ENCODE results near the gene IL3. TPM values are rescaled to one million over a fixed set of nuclear protein-coding genes. Genes with fewer than 3 reads are reported as not detected.

Gene IL3
- total RNA-seq, 4 donors from 2014 or later, result not detected

DNA sequence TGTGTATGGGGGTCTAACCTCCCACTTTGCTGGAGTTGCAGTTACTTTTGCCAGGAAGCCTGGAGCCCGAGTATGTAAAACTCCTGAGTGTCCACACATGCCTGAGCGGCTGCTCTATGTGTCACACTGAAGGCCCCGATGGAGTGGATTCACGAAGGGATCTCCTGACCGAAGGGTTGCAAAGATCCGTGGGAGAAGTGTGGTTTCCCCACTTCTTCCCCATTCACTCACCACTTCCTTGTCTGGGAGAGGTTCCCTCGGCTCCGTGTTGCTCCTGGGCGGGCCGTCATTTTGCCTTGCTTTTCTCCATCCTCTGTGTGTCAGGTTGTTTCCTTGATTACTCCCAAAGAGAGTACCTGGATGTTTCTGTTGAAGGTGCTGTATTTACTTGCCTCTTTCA, 16.2 kb upstream of the IL3 start:
- H3K4me1 ChIP-seq, result no peaks in the 10 kb centered on the region
- no peak overlapping the region for H3K27ac ChIP-seq
- no peak for DNase-seq
- H3K4me3 ChIP-seq, result no peak overlapping the region
- H3K9me3 ChIP-seq, result no peaks in the 10 kb centered on the region
- no peak for TF ChIP-seq POLR2A (IDR thresholded peaks at IDR 0.05)
- TF ChIP-seq, protein P1, sequence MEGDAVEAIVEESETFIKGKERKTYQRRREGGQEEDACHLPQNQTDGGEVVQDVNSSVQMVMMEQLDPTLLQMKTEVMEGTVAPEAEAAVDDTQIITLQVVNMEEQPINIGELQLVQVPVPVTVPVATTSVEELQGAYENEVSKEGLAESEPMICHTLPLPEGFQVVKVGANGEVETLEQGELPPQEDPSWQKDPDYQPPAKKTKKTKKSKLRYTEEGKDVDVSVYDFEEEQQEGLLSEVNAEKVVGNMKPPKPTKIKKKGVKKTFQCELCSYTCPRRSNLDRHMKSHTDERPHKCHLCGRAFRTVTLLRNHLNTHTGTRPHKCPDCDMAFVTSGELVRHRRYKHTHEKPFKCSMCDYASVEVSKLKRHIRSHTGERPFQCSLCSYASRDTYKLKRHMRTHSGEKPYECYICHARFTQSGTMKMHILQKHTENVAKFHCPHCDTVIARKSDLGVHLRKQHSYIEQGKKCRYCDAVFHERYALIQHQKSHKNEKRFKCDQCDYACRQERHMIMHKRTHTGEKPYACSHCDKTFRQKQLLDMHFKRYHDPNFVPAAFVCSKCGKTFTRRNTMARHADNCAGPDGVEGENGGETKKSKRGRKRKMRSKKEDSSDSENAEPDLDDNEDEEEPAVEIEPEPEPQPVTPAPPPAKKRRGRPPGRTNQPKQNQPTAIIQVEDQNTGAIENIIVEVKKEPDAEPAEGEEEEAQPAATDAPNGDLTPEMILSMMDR (IDR thresholded peaks at IDR 0.05), result no peak
- H3K36me3 ChIP-seq, result no peaks in the 10 kb centered on the region
- 73 to 79% methylated on average over 7 to 8 of the region's 10 CpGs for WGBS, 2 donors
- peaks cover 0 to 21% (median 0%) of the 10 kb centered on the region in 4 donors for H3K27me3 ChIP-seq
- intact Hi-C loops (cut with DNase I), result no loop called here

DNA sequence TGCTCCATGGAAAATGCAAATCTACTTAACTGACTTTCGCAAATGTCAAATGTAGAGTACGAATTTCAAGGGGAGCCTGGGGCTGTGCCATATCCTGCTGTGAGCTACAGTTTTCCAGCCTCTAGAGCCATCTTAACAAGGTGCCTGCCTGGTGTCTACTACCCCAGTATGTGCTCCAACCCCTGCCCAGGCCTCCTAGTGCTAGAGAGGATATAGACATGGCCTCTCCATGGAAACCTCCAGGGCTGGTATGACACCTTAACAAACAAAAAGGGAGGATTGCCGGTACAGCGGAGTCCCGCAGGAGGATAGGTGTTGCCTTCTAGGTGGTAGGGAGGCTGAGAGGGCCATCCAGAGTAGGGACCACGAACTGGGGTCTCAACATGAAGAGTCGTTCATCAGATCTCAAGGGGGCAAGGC, 13.6 kb upstream of the IL3 start:
- TF ChIP-seq, protein P1 (IDR thresholded peaks at IDR 0.05), result no peak
- no peak for TF ChIP-seq POLR2A (IDR thresholded peaks at IDR 0.05)
- 69 to 70% methylated on average over 6 of the region's 7 CpGs for WGBS, 2 donors

DNA sequence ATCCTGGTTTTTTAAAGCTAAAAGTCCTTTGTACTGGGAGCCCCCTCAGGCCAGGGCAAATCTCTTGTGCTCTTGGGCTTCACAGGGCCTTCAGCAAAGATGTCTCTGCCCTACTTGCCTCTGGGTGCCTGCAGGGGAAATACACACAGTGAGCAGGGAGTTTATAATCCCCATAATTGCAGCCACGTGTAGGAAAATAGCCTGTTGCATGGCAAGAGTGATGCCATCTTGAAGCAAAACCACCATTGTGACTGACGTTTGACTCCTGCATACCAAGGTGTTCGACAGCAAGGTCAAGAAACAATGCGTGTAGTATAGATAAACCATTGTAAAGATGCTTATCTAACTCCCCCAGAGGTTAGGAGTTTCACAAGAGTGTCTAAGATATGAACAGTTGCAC, 11.4 kb upstream of the IL3 start:
- no peaks in the 10 kb centered on the region for H3K4me1 ChIP-seq
- no peak overlapping the region for H3K4me3 ChIP-seq
- H3K27ac ChIP-seq, result no peak overlapping the region
- 54 to 76% methylated on average over 4 of the region's 4 CpGs for WGBS, 2 donors
- H3K9me3 ChIP-seq, result no peaks in the 10 kb centered on the region
- intact Hi-C loops (cut with DNase I), result no loop called here
- peaks cover 0 to 4% (median 0%) of the 10 kb centered on the region in 4 donors for H3K27me3 ChIP-seq
- no peak for DNase-seq
- H3K36me3 ChIP-seq, result no peaks in the 10 kb centered on the region
- no peak for TF ChIP-seq POLR2A (IDR thresholded peaks at IDR 0.05)
- TF ChIP-seq, protein P1 (IDR thresholded peaks at IDR 0.05), result no peak

More for the DNA sequence above, 13.6 kb upstream of the IL3 start:
- intact Hi-C loops (cut with DNase I), result no loop called here
- no peaks in the 10 kb centered on the region for H3K4me1 ChIP-seq
- H3K9me3 ChIP-seq, result no peaks in the 10 kb centered on the region
- H3K4me3 ChIP-seq, result no peak overlapping the region
- H3K27ac ChIP-seq, result no peak overlapping the region
- H3K27me3 ChIP-seq, result peaks cover 0 to 21% (median 0%) of the 10 kb centered on the region in 4 donors
- no peak for DNase-seq
- H3K36me3 ChIP-seq, result no peaks in the 10 kb centered on the region

DNA sequence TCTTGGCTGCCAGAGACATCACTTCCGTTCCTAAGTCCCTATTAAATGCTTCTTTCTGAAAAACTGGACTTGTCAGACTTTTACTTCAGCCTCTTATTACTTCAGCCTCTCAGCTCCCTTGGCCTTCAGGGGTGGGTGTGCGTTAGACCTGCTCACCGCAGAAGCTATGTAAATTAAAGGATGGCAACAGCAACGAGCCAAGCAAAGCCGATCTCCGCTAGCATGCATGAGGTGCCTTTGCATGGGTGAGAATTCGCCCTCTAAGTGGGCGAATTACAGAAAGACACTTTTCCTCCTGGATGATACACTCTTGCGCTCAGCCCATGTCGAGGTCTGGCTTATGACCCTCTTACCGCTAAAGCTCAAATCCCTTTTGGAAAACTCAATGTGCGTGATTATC, 10.9 kb upstream of the IL3 start:
- intact Hi-C loops (cut with DNase I), result no loop called here
- no peaks in the 10 kb centered on the region for H3K9me3 ChIP-seq
- no peak for TF ChIP-seq POLR2A (IDR thresholded peaks at IDR 0.05)
- TF ChIP-seq, protein P1 (IDR thresholded peaks at IDR 0.05), result no peak
- DNase-seq, result no peak
- no peak overlapping the region for H3K4me3 ChIP-seq
- peaks cover 0 to 4% (median 0%) of the 10 kb centered on the region in 4 donors for H3K27me3 ChIP-seq
- no peaks in the 10 kb centered on the region for H3K36me3 ChIP-seq
- no peaks in the 10 kb centered on the region for H3K4me1 ChIP-seq
- WGBS, 2 donors, result 82 to 92% methylated on average over 8 to 12 of the region's 12 CpGs
- no peak overlapping the region for H3K27ac ChIP-seq

DNA sequence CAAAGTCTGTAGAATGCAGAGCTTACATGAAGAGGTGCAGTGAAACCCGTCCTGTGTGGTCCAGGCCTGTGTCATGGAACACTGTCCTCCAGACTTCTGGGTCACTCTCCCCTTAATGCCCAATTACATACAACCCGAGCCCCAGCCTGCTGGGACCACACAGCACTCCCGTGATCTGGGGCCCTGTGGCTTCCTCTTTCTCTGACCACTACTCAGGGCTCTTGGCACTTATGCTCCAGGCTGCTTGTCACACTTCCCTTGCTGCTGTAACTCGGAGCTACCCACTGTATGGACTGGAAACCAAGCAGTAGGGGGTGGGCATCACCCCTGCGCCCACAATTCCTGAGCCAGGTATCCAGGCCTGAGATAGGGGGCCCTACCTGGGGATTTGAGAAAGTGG, 10.3 kb upstream of the IL3 start:
- DNase-seq, result no peak
- Histone ChIP-seq H3K9me3 (no peaks in the 10 kb centered on the region), H3K27ac (no peak overlapping the region), H3K4me3 (no peak overlapping the region), H3K27me3 (peaks cover 0 to 4% (median 0%) of the 10 kb centered on the region in 4 donors), H3K36me3 (no peaks in the 10 kb centered on the region), H3K4me1 (no peaks in the 10 kb centered on the region)
- TF ChIP-seq POLR2A (IDR thresholded peaks at IDR 0.05), result no peak
- TF ChIP-seq, protein P1 (IDR thresholded peaks at IDR 0.05), result no peak
- 49 to 68% methylated on average over 3 to 4 of the region's 5 CpGs for WGBS, 2 donors
- intact Hi-C loops (cut with DNase I), result no loop called here
